K562 (cell line): ENCODE results near the gene SCFD2. TPM values are rescaled to one million over a fixed set of nuclear protein-coding genes. Genes with fewer than 3 reads are reported as not detected.

ENCODE experiments used
- ATAC-seq: fragments of 200-7000 bp; cut with Tn5 transposase; 3 replicates; pipeline ENCODE4 v1.9.1; 2020; ENCODE audit warnings: moderate library complexity
- BruUV-seq: library from RNA; stranded (reverse); fragments of 400-500 nt; replicated peaks from 2 replicates; lab custom pipeline; 2021; lab: Mats Ljungman, UMichigan
- CTCF ChIA-PET: fragments of 300-600 bp; formaldehyde crosslinking; extraction: SDS; loops from one replicate; lab custom pipeline; 2021; ENCODE audit warnings: low intra/inter-chr PET ratio; lab: Yijun Ruan, JAX
- POLR2A ChIA-PET: fragments of 300-600, 350-650 bp; sonication (Branson Sonifier 250); formaldehyde crosslinking; extraction: SDS; loops from one replicate; lab custom pipeline; 2021; ENCODE audit warnings: antibody characterized with exemption, inconsistent platforms; lab: Yijun Ruan, JAX
- DNase-seq, 4 experiments: peaks; one replicate each; pipeline versions ENCODE4 v3.0.0 to v3.0.0-alpha.2; 2011 to 2018; ENCODE audit warnings: low spot score in 3 of 4, mixed read lengths in 3 of 4; ENCODE audit errors: extremely low read depth in 1 of 4
- FAIRE-seq: peaks from 2 replicates; lab custom pipeline; 2011; peaks lifted over from hg19 to GRCh38; lab: Jason Lieb, UNC
- H2AFZ ChIP-seq: 2 replicates; pipeline ENCODE4 v1.6.0; 2011; ENCODE audit warnings: low read depth, low read length, control low read depth, inconsistent platforms
- H3K27ac ChIP-seq: fragments of 200-600 bp; 3 replicates; pipeline ENCODE4 v1.8.0; 2011; ENCODE audit warnings: low read depth, mild to moderate bottlenecking, control low read depth, inconsistent platforms, low read length, moderate library complexity, mixed read lengths; ENCODE audit errors: extremely low read depth
- H3K27me3 ChIP-seq, 2 experiments: fragments of 300-600 bp in 1 of 2; 2 replicates in 1 of 2; 3 replicates in 1 of 2; pipeline versions ENCODE4 v1.6.0 to v1.8.0; 2011; ENCODE audit warnings: inconsistent platforms in 2 of 2, low read length in 2 of 2, mild to moderate bottlenecking in 1 of 2, mixed read lengths in 1 of 2, moderate library complexity in 1 of 2; ENCODE audit not compliant: control insufficient read depth in 2 of 2, insufficient read depth in 2 of 2
- H3K36me3 ChIP-seq: fragments of 300-600 bp; 3 replicates; pipeline ENCODE4 v1.8.0; 2011; ENCODE audit warnings: mild to moderate bottlenecking, low read length, inconsistent platforms; ENCODE audit not compliant: control insufficient read depth, insufficient read depth
- H3K4me1 ChIP-seq, 2 experiments: fragments of 200-600 bp in 1 of 2; replicated peaks in 1 of 2; 2 replicates in 1 of 2; 3 replicates in 1 of 2; pipeline versions ENCODE4 v1.5.1 to v1.8.0; 2011; ENCODE audit warnings: inconsistent platforms in 2 of 2, low read length in 2 of 2, mild to moderate bottlenecking in 1 of 2, mixed read lengths in 1 of 2, moderate library complexity in 1 of 2; ENCODE audit not compliant: control insufficient read depth in 2 of 2, insufficient read depth in 2 of 2
- H3K4me2 ChIP-seq: 2 replicates; pipeline ENCODE4 v1.6.1; 2011; ENCODE audit warnings: low read length, control low read depth, inconsistent platforms, mixed read lengths; ENCODE audit not compliant: insufficient read depth
- H3K4me3 ChIP-seq: fragments of 200-600 bp; sonication (generic), shearing (Covaris generic); 2 replicates; pipeline ENCODE4 v1.5.1; 2016; ENCODE audit warnings: control low read depth, inconsistent platforms
- H3K79me2 ChIP-seq: fragments of 200-600 bp; 3 replicates; pipeline ENCODE4 v1.8.0; 2011; ENCODE audit warnings: low read length, inconsistent platforms; ENCODE audit not compliant: control insufficient read depth, insufficient read depth
- H3K9ac ChIP-seq, 2 experiments: 2 replicates each; pipeline versions ENCODE4 v1.6.0 to v1.6.1; 2011; ENCODE audit warnings: low read depth in 2 of 2, low read length in 2 of 2, control low read depth in 1 of 2, inconsistent platforms in 1 of 2, mild to moderate bottlenecking in 1 of 2, mixed read lengths in 1 of 2; ENCODE audit not compliant: insufficient read depth in 1 of 2
- H3K9me1 ChIP-seq: one replicate; pipeline ENCODE4 v1.6.0; 2011; ENCODE audit warnings: inconsistent platforms, mild to moderate bottlenecking, low read length, moderate library complexity; ENCODE audit not compliant: control insufficient read depth, insufficient read depth
- H3K9me3 ChIP-seq: replicated peaks from 2 replicates; pipeline ENCODE4 v1.5.1; 2011; ENCODE audit warnings: low read depth, low read length, inconsistent platforms; ENCODE audit not compliant: control insufficient read depth, insufficient read depth
- H4K20me1 ChIP-seq: replicated peaks from 2 replicates; pipeline ENCODE4 v1.6.1; 2011; ENCODE audit warnings: low read length, inconsistent platforms, mixed read lengths; ENCODE audit not compliant: control insufficient read depth, insufficient read depth
- KAT2B ChIP-seq: IDR thresholded peaks from one replicate; pipeline ENCODE4 v1.6.1; 2012; ENCODE audit warnings: low read depth, mild to moderate bottlenecking, control low read depth, inconsistent platforms, low read length, moderate library complexity
- MTA2 ChIP-seq: fragments of 450-650 bp; IDR thresholded peaks from 2 replicates; pipeline ENCODE4 v1.6.1; 2016; ENCODE audit warnings: low read depth
- PTTG1 ChIP-seq: fragments of 450-650 bp; IDR thresholded peaks from 2 replicates; pipeline ENCODE4 v1.6.1; 2016; ENCODE audit warnings: low read depth, mild to moderate bottlenecking, missing genetic modification characterization, missing compliant biosample characterization
- RBM22 ChIP-seq: fragments of 200-400 bp; formaldehyde crosslinking; IDR thresholded peaks from 2 replicates; pipeline ENCODE4 v1.6.1; 2018; ENCODE audit warnings: low read length, low read depth; ENCODE audit not compliant: poor library complexity, severe bottlenecking
- TFAM ChIP-seq: fragments of 250-450 bp; sonication (Bioruptor Pico); conservative IDR thresholded peaks from 2 replicates; pipeline ENCODE4 v1.5.0; 2021; ENCODE audit warnings: mild to moderate bottlenecking, moderate library complexity
- ZKSCAN1 ChIP-seq: fragments of 150-350 bp; IDR thresholded peaks from 2 replicates; pipeline ENCODE4 v1.6.1; 2016; ENCODE audit warnings: low read depth, low read length
- ZNF444 ChIP-seq: fragments of 250-450 bp; sonication (Bioruptor Pico); IDR thresholded peaks from 2 replicates; pipeline ENCODE4 v1.4.0; 2020; ENCODE audit warnings: mild to moderate bottlenecking, moderate library complexity
- WGBS: fragments of 100-300 bp; shearing (Covaris generic); methylation state at CpG from one replicate; pipeline ENCODE4 v1.1.6; 2016; ENCODE audit warnings: low coverage, mixed read lengths; ENCODE audit not compliant: insufficient coverage; ENCODE audit errors: missing lambda C conversion rate; 5-methylcytosine and 5-hydroxymethylcytosine counted together
- in situ Hi-C: fragments of 300-500 bp; cut with MboI; formaldehyde crosslinking; loops from 4 replicates; pipeline ENCODE4 v1.15.0; 2018; ENCODE audit warnings: inconsistent platforms, mixed read lengths
- intact Hi-C: fragments of 100-400 bp; cut with micrococcal nuclease; formaldehyde crosslinking; loops from 2 replicates; pipeline ENCODE4 v1.14.2; 2022
- polyA plus RNA-seq, 8 experiments: library from polyadenylated mRNA; depleted of rRNA in 4 of 8; stranded (reverse) in 5 of 8; unstranded in 3 of 8; fragments of >200 nt; fragmentation: Nextera tagmentation in 2 of 8; fragmentation: Illumina TruSeq in 1 of 8; extraction: Ambion mirVana in 2 of 8; extraction: Trizol in 1 of 8; gene quantifications; 2 replicates each; pipeline versions ENCODE4 v1.2.1 to v1.2.3, GENCODE V29; 2011 to 2014; ENCODE audit warnings: inconsistent platforms in 1 of 8, missing spikeins in 1 of 8
- total RNA-seq, 7 experiments: library from RNA; depleted of rRNA in 6 of 7; stranded (reverse); fragments of >200 nt in 6 of 7; fragmentation: Illumina TruSeq in 2 of 7; extraction: Trizol in 2 of 7; gene quantifications; 2 replicates each; pipeline versions ENCODE4 v1.2.1 to v1.2.3, GENCODE V29; 2011 to 2021; ENCODE audit warnings: low replicate concordance in 1 of 7
- TF ChIP-seq, protein P1 (sequence below): fragments of 450-650 bp; IDR thresholded peaks from 2 replicates; pipeline ENCODE4 v1.6.1; 2017; ENCODE audit warnings: mild to moderate bottlenecking, moderate library complexity
- TF ChIP-seq, protein P2 (sequence below): fragments of 450-650 bp; IDR thresholded peaks from 2 replicates; pipeline ENCODE4 v1.6.1; 2016; ENCODE audit warnings: mild to moderate bottlenecking
- TF ChIP-seq, protein P3 (sequence below): fragments of 250-450 bp; sonication (Bioruptor Pico); IDR thresholded peaks from 2 replicates; pipeline ENCODE4 v1.4.0; 2020; ENCODE audit warnings: mild to moderate bottlenecking, moderate library complexity, borderline replicate concordance
- TF ChIP-seq, protein P4 (sequence below): fragments of 450-650 bp; IDR thresholded peaks from 2 replicates; pipeline ENCODE4 v1.6.1; 2016; ENCODE audit warnings: low read depth, mild to moderate bottlenecking, moderate library complexity

The SCFD2 gene
- total and polyA plus RNA-seq, 9 of the 15 experiments (the other 6 are each of a cell fraction or from before 2014, with no cell fraction given), result 5.7 to 30.3 (median 22.8) TPM

DNA sequence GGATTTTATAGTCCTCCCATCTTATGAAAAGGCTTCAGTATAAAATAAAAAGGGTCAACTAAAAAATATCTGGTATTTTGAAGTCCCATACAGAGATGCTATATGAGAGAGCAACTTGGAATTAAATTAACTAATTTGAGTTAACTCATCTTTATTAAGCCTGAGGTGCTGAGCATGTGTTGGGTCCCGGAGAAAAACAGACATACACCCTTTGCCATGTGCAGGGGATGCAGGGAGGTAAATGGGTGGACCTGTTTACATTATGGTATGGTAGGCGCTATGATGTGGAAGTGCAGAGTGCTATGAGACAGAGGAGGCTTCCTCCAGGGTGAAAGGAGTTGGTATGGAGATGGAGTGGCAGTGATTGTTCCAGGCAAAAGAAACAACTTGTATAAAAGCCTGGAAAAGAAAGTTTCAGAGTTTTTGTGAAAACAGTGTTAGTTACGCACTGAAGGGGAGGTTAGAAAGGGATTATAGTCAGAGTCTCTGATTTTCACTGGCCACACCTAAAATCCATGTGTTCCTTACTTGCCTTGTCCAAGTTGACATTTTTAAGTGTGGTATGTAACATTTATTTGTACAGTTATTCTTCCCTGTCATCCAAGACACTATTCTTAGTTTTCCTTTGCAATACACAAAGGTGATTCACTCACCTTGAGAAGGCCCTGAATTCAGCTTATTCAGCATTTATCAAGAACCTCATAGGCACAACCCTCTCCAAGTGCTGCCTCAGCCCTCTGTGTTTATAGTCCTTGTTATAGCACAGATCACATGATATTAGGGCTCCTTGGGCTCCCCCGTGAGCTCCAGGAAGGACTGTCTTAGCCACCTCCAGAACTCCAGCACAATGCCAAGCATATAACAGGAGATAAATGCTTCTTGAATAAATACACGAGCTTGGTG is 351.7 kb downstream of the SCFD2 start (continued):
- TF ChIP-seq, protein P1, sequence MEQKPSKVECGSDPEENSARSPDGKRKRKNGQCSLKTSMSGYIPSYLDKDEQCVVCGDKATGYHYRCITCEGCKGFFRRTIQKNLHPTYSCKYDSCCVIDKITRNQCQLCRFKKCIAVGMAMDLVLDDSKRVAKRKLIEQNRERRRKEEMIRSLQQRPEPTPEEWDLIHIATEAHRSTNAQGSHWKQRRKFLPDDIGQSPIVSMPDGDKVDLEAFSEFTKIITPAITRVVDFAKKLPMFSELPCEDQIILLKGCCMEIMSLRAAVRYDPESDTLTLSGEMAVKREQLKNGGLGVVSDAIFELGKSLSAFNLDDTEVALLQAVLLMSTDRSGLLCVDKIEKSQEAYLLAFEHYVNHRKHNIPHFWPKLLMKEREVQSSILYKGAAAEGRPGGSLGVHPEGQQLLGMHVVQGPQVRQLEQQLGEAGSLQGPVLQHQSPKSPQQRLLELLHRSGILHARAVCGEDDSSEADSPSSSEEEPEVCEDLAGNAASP, result no peak

DNA sequence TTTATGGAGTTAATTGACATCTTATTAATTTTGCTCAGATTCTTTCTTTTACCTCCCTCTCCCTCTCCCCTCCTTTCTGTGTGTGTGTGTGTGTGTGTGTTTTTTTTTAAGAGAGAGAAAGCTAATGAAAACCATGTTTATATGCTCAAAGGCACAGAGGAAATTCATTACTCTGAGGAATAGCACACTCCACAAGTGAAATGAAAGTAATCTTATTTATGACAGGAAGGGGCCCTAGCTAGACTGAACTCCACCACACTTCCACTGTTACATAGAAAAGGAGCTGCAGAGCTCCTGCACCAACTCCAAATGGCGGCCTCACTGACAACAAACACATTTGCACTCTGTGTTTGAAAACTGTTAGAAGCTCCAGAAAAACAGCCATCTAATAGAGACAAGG is 353.1 kb downstream of the SCFD2 start:
- in situ Hi-C loops (loop anchor here (25.0 kb wide), 1 partner anchor 800 kb away; no protein-coding TSS in a partner anchor), intact Hi-C loops (loop anchor here (10.0 kb wide), 3 partner anchors 482 to 892 kb away; no protein-coding TSS in a partner anchor)
- ChIA-PET POLR2A (no interaction called here), CTCF (no interaction called here)
- Histone ChIP-seq H3K4me1 (no peaks in the 10 kb centered on the region), H3K4me3 (no peak overlapping the region), H3K27me3 (no peaks in the 10 kb centered on the region), H3K4me2 (no peak overlapping the region), H3K79me2 (no peaks in the 10 kb centered on the region), H3K9ac (no peak overlapping the region), H2AFZ (no peak overlapping the region), H3K36me3 (no peaks in the 10 kb centered on the region), H3K9me1 (no peaks in the 10 kb centered on the region), H3K9me3 (no peaks in the 10 kb centered on the region), H3K27ac (no peak overlapping the region), H4K20me1 (no peaks in the 10 kb centered on the region)
- 77% methylated on average over 1 of the region's 1 CpG for WGBS
- ATAC-seq (no peak), DNase-seq (no peak), FAIRE-seq (no peak)
- BruUV-seq, result no TSS peak
- TF ChIP-seq, protein P2, sequence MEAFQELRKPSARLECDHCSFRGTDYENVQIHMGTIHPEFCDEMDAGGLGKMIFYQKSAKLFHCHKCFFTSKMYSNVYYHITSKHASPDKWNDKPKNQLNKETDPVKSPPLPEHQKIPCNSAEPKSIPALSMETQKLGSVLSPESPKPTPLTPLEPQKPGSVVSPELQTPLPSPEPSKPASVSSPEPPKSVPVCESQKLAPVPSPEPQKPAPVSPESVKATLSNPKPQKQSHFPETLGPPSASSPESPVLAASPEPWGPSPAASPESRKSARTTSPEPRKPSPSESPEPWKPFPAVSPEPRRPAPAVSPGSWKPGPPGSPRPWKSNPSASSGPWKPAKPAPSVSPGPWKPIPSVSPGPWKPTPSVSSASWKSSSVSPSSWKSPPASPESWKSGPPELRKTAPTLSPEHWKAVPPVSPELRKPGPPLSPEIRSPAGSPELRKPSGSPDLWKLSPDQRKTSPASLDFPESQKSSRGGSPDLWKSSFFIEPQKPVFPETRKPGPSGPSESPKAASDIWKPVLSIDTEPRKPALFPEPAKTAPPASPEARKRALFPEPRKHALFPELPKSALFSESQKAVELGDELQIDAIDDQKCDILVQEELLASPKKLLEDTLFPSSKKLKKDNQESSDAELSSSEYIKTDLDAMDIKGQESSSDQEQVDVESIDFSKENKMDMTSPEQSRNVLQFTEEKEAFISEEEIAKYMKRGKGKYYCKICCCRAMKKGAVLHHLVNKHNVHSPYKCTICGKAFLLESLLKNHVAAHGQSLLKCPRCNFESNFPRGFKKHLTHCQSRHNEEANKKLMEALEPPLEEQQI, result no peak
- TF ChIP-seq PTTG1 (tag) (no peak), TFAM (CRISPR knock-in tag) (no peak), RBM22 (no peak), ZKSCAN1 (no peak), ZNF444 (CRISPR knock-in tag) (no peak), KAT2B (no peak), MTA2 (no peak)
- TF ChIP-seq, protein P3, sequence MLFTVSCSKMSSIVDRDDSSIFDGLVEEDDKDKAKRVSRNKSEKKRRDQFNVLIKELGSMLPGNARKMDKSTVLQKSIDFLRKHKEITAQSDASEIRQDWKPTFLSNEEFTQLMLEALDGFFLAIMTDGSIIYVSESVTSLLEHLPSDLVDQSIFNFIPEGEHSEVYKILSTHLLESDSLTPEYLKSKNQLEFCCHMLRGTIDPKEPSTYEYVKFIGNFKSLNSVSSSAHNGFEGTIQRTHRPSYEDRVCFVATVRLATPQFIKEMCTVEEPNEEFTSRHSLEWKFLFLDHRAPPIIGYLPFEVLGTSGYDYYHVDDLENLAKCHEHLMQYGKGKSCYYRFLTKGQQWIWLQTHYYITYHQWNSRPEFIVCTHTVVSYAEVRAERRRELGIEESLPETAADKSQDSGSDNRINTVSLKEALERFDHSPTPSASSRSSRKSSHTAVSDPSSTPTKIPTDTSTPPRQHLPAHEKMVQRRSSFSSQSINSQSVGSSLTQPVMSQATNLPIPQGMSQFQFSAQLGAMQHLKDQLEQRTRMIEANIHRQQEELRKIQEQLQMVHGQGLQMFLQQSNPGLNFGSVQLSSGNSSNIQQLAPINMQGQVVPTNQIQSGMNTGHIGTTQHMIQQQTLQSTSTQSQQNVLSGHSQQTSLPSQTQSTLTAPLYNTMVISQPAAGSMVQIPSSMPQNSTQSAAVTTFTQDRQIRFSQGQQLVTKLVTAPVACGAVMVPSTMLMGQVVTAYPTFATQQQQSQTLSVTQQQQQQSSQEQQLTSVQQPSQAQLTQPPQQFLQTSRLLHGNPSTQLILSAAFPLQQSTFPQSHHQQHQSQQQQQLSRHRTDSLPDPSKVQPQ (CRISPR knock-in tag), result no peak
- TF ChIP-seq, protein P4, sequence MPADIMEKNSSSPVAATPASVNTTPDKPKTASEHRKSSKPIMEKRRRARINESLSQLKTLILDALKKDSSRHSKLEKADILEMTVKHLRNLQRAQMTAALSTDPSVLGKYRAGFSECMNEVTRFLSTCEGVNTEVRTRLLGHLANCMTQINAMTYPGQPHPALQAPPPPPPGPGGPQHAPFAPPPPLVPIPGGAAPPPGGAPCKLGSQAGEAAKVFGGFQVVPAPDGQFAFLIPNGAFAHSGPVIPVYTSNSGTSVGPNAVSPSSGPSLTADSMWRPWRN, result no peak
